VCaP (cell line): Measurements from ENCODE around the gene DPM3.
A peak's percentile ranks its signal among the peaks of the same experiment; 100 is the strongest.

ENCODE experiments used
- H3K27ac ChIP-seq: fragments of 450-650 bp; 2 replicates; pipeline ENCODE4 v1.5.1; 2017
- TF ChIP-seq, protein P1 (sequence below): fragments of 450-650 bp; conservative IDR thresholded peaks from 2 replicates; pipeline ENCODE4 v1.5.1; 2017; ENCODE audit warnings: mild to moderate bottlenecking, moderate library complexity

DPM3 gene

GRCh38 chr1:155135415-155136028, 4.8 kb downstream of the DPM3 start, which contains the start of gene SLC50A1:
SLC50A1 (plus strand) TSS chr1:155135852; CDS start chr1:155135912, 60 bp downstream.
- TF ChIP-seq, protein P1, sequence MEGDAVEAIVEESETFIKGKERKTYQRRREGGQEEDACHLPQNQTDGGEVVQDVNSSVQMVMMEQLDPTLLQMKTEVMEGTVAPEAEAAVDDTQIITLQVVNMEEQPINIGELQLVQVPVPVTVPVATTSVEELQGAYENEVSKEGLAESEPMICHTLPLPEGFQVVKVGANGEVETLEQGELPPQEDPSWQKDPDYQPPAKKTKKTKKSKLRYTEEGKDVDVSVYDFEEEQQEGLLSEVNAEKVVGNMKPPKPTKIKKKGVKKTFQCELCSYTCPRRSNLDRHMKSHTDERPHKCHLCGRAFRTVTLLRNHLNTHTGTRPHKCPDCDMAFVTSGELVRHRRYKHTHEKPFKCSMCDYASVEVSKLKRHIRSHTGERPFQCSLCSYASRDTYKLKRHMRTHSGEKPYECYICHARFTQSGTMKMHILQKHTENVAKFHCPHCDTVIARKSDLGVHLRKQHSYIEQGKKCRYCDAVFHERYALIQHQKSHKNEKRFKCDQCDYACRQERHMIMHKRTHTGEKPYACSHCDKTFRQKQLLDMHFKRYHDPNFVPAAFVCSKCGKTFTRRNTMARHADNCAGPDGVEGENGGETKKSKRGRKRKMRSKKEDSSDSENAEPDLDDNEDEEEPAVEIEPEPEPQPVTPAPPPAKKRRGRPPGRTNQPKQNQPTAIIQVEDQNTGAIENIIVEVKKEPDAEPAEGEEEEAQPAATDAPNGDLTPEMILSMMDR: peak; percentile 40; the same call in 1 of the 2 replicates
- H3K27ac ChIP-seq: peak within 1 kb of the TSS; percentile 100

DNA sequence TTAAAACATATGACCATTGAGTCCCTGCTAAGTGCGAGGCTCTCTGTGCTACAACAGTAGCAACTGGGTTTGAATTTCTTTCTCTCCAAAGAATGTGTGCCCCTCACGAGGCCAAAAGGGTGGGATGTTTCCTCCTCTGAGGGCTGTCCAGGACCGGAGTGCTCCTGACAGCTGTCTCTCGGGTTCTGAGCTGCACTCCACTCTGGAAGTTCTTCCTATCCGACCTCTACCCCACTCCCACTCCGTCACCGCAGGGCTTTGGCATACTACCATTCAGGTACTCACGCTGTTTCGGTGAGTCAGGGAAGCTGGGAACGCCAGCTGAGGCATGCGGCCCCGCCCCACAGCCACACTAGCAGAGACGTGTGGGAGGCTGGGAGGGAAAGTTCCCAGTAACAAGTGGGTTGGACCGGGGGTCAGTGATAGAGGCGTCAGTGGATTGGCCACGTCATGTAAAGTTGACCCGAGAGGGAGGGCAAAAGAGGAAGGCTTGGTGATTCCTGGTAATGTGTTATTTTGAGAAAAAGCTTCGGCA, 5.4 kb downstream of the DPM3 start:
- peak overlapping the region; percentile 100 for H3K27ac ChIP-seq
- TF ChIP-seq, protein P1: no peak

GRCh38 chr1:155134322-155134721, 6.0 kb downstream of the DPM3 start:
- H3K27ac ChIP-seq: peak overlapping the region; percentile 100
- TF ChIP-seq, protein P1: no peak

- TF ChIP-seq, protein P1: no peak
- H3K27ac ChIP-seq: peak overlapping the region; percentile 100
Measured at GRCh38 chr1:155133799-155134281, 6.5 kb downstream of the DPM3 start.

DNA sequence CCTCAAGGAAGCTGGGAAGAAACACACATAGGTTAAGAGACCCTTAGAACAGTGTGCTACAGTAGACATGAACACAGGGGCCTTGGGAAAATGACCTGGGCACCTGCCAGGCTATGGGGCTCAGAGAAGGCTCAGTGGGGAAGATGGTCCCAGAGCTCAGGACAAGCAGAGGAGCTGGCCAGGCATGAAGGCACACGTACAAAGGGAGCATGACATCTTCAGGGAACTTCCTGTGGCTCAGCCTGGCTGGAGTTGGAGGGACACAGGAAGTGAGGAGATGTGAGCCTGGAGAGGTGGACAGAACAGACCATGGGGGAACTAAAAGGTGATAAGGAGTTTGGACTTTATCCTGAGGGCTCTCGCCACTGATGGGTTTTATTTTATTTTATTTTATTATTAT, 8.5 kb downstream of the DPM3 start:
- TF ChIP-seq, protein P1: no peak
- H3K27ac ChIP-seq: peak overlapping the region; percentile 100

- peak overlapping the region; percentile 100 for H3K27ac ChIP-seq
Measured at GRCh38 chr1:155131285-155131684, 9.0 kb downstream of the DPM3 start.

DNA sequence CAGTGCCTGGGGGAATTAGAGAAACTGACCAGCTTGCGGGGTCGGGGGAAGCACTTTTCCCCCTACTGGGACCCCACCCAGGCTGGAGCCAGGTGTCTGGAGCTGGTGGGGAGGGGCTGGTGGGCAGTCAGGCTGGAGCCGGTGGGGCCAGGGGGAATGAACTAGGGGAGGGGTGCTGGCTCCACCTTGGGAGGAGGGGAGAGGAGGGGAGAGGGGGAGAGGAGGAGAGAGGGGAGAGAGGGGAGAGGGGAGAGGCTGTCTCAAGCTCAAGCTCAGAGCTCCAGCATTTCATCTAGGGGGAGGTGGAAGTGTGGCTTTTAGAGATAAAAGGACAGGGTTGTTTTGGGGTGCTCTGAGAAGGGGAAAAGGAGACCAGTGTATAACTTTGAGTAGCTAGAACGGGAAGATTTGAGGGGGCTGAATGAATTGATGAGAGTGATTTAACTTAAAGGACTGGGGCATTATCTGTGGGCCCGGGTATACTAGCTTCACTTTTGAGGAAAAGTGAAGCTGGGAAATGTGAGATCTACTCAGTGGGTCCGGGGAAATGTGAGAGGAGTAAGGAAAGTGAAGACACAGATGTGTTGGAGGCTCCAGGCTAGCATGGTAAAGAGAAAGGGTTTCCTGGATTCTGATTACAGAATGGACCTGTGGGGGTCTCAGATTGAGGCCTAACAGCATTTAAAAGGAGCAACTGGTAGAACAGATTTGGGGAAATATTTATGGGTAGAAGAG, 9.9 kb downstream of the DPM3 start:
- peak overlapping the region; percentile 100 for H3K27ac ChIP-seq
- TF ChIP-seq, protein P1: no peak

More at GRCh38 chr1:155131285-155131684, 9.0 kb downstream of the DPM3 start:
- TF ChIP-seq, protein P1: no peak
